Measurements from ENCODE around the gene NDUFB2. TPM values are rescaled to one million over a fixed set of nuclear protein-coding genes. Genes with fewer than 3 reads are reported as not detected.

NDUFB2 gene
- total and polyA plus RNA-seq, 2 donors (not counting 1 experiment from before 2014, with no cell fraction given) = 67.9 to 171 TPM

DNA sequence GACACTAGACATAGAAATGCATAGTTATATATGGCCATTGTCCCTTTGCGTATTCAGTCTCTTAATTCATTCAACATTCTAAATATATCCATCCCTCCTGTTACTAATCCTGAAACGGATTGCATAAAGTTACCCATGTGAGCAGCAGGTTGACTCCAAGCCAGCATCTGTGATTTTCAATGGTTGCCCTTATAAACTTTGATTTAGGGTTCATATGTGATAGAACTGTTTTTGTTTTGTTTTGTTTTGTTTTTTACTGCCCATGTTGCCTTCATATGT lies 42.5 kb upstream of the NDUFB2 start:
- no CpG with 5 or more reads among the region's 2 CpGs for WGBS (ENCODE audit: insufficient coverage)
- Mint-ChIP-seq H3K4me3 (no peak overlapping the region), H3K9me3 (ENCODE audit: insufficient read depth) (no peaks in the 10 kb centered on the region), H3K4me1 (peaks cover 22% of the 10 kb centered on the region), H3K27me3 (peaks cover 2% of the 10 kb centered on the region), H3K27ac (no peak overlapping the region)
- Histone ChIP-seq H3K27me3 (replicated peaks in 1 of 4; ENCODE audit: control extremely low read depth in 1 of 4, control insufficient read depth in 3 of 4, insufficient read depth in 4 of 4, low read length in 3 of 4) (peaks cover 0 to 4% (median 0%) of the 10 kb centered on the region in 4 experiments), H3K9me3 (ENCODE audit: control extremely low read depth in 1 of 3, control insufficient read depth in 2 of 3, insufficient read depth in 1 of 3, low read length in 2 of 3) (no peaks in the 10 kb centered on the region), H3K36me3 (replicated peaks in 1 of 2; ENCODE audit: control extremely low read depth in 1 of 2, control insufficient read depth in 1 of 2, extremely low read depth in 1 of 2, insufficient read depth in 2 of 2, low read length in 1 of 2) (no peaks in the 10 kb centered on the region), H3K4me3 (ENCODE audit: control extremely low read depth in 1 of 5, extremely low read depth in 1 of 5, insufficient read depth in 1 of 5, low read depth in 2 of 5, low read length in 4 of 5) (no peak overlapping the region), H3K4me1 (ENCODE audit: control insufficient read depth in 2 of 2, insufficient read depth in 2 of 2, low read length in 2 of 2) (peaks cover 15 to 19% of the 10 kb centered on the region in 2 donors), H2AFZ (ENCODE audit: insufficient read depth, low read depth, low read length, poor library complexity, severe bottlenecking) (no peak overlapping the region), H3K79me2 (ENCODE audit: control insufficient read depth, insufficient read depth, low read length) (no peaks in the 10 kb centered on the region), H4K20me1 (ENCODE audit: control insufficient read depth, insufficient read depth, low read length, poor library complexity, severe bottlenecking) (no peaks in the 10 kb centered on the region), H3K27ac (ENCODE audit: low read length in 2 of 2) (no peak overlapping the region), H3K9ac (ENCODE audit: low read length) (no peak overlapping the region), H3K4me2 (replicated peaks; ENCODE audit: low read depth, low read length, poor library complexity, severe bottlenecking) (no peak overlapping the region)
- CTCF ChIA-PET = interaction anchor here (0.6 to 3.2 kb wide), 19 partner anchors 11 to 184 kb away, joined by 3 to 70 read pairs (median 4); partner anchors contain the start of gene ADCK2
- no peak for DNase-seq
- intact Hi-C loops (cut with micrococcal nuclease) = no loop called here
- TF ChIP-seq EZH2 (IDR thresholded peaks at IDR 0.05; ENCODE audit: borderline replicate concordance, insufficient read depth, low read depth, low read length, poor library complexity, severe bottlenecking) = no peak
- TF ChIP-seq, protein P1, sequence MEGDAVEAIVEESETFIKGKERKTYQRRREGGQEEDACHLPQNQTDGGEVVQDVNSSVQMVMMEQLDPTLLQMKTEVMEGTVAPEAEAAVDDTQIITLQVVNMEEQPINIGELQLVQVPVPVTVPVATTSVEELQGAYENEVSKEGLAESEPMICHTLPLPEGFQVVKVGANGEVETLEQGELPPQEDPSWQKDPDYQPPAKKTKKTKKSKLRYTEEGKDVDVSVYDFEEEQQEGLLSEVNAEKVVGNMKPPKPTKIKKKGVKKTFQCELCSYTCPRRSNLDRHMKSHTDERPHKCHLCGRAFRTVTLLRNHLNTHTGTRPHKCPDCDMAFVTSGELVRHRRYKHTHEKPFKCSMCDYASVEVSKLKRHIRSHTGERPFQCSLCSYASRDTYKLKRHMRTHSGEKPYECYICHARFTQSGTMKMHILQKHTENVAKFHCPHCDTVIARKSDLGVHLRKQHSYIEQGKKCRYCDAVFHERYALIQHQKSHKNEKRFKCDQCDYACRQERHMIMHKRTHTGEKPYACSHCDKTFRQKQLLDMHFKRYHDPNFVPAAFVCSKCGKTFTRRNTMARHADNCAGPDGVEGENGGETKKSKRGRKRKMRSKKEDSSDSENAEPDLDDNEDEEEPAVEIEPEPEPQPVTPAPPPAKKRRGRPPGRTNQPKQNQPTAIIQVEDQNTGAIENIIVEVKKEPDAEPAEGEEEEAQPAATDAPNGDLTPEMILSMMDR (IDR thresholded peaks at IDR 0.05) = no peak
- no peak for ATAC-seq (ENCODE audit: low read depth)
- POLR2A ChIA-PET = interaction anchor here (1.0 kb wide), 1 partner anchor 177 kb away, joined by 9 read pairs; no protein-coding TSS in a partner anchor

DNA sequence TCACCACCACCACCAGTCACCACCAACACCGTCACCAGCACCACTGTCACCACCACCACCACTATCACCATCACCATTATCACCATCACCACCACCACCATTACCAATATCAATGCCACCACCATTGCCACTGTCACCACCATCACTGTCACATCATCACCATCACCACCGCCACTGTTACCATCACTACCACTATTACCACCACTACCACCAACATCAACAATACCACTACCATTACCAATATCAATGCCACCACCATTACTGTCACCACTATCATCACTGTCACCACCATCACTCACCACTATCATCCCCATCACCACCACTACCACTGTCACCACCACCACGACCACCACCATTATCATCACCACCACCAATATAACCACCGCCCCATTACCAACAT lies 41.8 kb upstream of the NDUFB2 start:
- no peaks in the 10 kb centered on the region for H3K79me2 ChIP-seq (ENCODE audit: control insufficient read depth, insufficient read depth, low read length)
- Mint-ChIP-seq H3K4me3 (no peak overlapping the region), H3K9me3 (ENCODE audit: insufficient read depth) (no peaks in the 10 kb centered on the region), H3K4me1 (peaks cover 22% of the 10 kb centered on the region), H3K27me3 (no peaks in the 10 kb centered on the region), H3K27ac (no peak overlapping the region)
- H3K4me1 ChIP-seq (ENCODE audit: control insufficient read depth in 2 of 2, insufficient read depth in 2 of 2, low read length in 2 of 2) = peaks cover 15 to 19% of the 10 kb centered on the region in 2 donors
- DNase-seq (no peak), ATAC-seq (ENCODE audit: low read depth) (no peak)
- CTCF ChIA-PET = interaction anchor here (1.4 to 3.2 kb wide), 4 partner anchors 20 to 152 kb away, joined by 4 to 20 read pairs (median 15); no protein-coding TSS in a partner anchor
- POLR2A ChIA-PET = no interaction called here
- no peak overlapping the region for H3K4me3 ChIP-seq (ENCODE audit: control extremely low read depth in 1 of 5, extremely low read depth in 1 of 5, insufficient read depth in 1 of 5, low read depth in 2 of 5, low read length in 4 of 5)
- no peaks in the 10 kb centered on the region for H3K9me3 ChIP-seq (ENCODE audit: control extremely low read depth in 1 of 3, control insufficient read depth in 2 of 3, insufficient read depth in 1 of 3, low read length in 2 of 3)
- no peak overlapping the region for H2AFZ ChIP-seq (ENCODE audit: insufficient read depth, low read depth, low read length, poor library complexity, severe bottlenecking)
- no peaks in the 10 kb centered on the region for H3K36me3 ChIP-seq (replicated peaks in 1 of 2; ENCODE audit: control extremely low read depth in 1 of 2, control insufficient read depth in 1 of 2, extremely low read depth in 1 of 2, insufficient read depth in 2 of 2, low read length in 1 of 2)
- 100% methylated on average over 4 of the region's 4 CpGs for WGBS (ENCODE audit: insufficient coverage)
- H3K9ac ChIP-seq (ENCODE audit: low read length) = no peak overlapping the region
- no peak overlapping the region for H3K27ac ChIP-seq (ENCODE audit: low read length in 2 of 2)
- H3K27me3 ChIP-seq (replicated peaks in 1 of 4; ENCODE audit: control extremely low read depth in 1 of 4, control insufficient read depth in 3 of 4, insufficient read depth in 4 of 4, low read length in 3 of 4) = peaks cover 0 to 4% (median 0%) of the 10 kb centered on the region in 4 experiments
- TF ChIP-seq, protein P1 (IDR thresholded peaks at IDR 0.05) = no peak
- TF ChIP-seq EZH2 (IDR thresholded peaks at IDR 0.05; ENCODE audit: borderline replicate concordance, insufficient read depth, low read depth, low read length, poor library complexity, severe bottlenecking) = no peak
- intact Hi-C loops (cut with micrococcal nuclease) = no loop called here
- H3K4me2 ChIP-seq (replicated peaks; ENCODE audit: low read depth, low read length, poor library complexity, severe bottlenecking) = no peak overlapping the region
- no peaks in the 10 kb centered on the region for H4K20me1 ChIP-seq (ENCODE audit: control insufficient read depth, insufficient read depth, low read length, poor library complexity, severe bottlenecking)
